Adipocyte (in vitro differentiated cells): ENCODE measurements around the gene HOXB5.

ENCODE experiments used
- DNase-seq: peaks from one replicate; pipeline ENCODE4 v3.0.0-alpha.2; 2015; ENCODE audit warnings: low read depth
- H3K27me3 ChIP-seq: replicated peaks from 2 replicates; pipeline ENCODE4 v1.7.0; 2013; ENCODE audit warnings: mild to moderate bottlenecking, low read length, moderate library complexity; ENCODE audit not compliant: control insufficient read depth, insufficient read depth
- H3K36me3 ChIP-seq: 2 replicates; pipeline ENCODE4 v1.7.0; 2013; ENCODE audit warnings: low read length, mild to moderate bottlenecking, moderate library complexity; ENCODE audit not compliant: control insufficient read depth, insufficient read depth, severe bottlenecking
- H3K4me1 ChIP-seq: 2 replicates; pipeline ENCODE4 v1.7.0; 2013; ENCODE audit warnings: mild to moderate bottlenecking, low read length, moderate library complexity; ENCODE audit not compliant: control insufficient read depth, insufficient read depth
- H3K4me3 ChIP-seq: 2 replicates; pipeline ENCODE4 v1.7.0; 2013; ENCODE audit warnings: mild to moderate bottlenecking, low read length, moderate library complexity
- H3K9ac ChIP-seq: 2 replicates; pipeline ENCODE4 v1.7.0; 2013; ENCODE audit warnings: mild to moderate bottlenecking, low read length, moderate library complexity
- H3K9me3 ChIP-seq: 2 replicates; pipeline ENCODE4 v1.7.0; 2013; ENCODE audit warnings: mild to moderate bottlenecking, low read length, moderate library complexity; ENCODE audit not compliant: control insufficient read depth

HOXB5 gene

GRCh38 chr17:48596000-48596734 lies 2.6 kb upstream of the HOXB5 start:
- Histone ChIP-seq H3K9me3 (no peaks in the 10 kb centered on the region), H3K4me3 (peak overlapping the region; percentile 89), H3K9ac (peak overlapping the region; percentile 96), H3K4me1 (peaks cover 38% of the 10 kb centered on the region), H3K27me3 (no peaks in the 10 kb centered on the region), H3K36me3 (peaks cover 18% of the 10 kb centered on the region)
- DNase-seq = no peak

GRCh38 chr17:48595278-48595999 lies 1.9 kb upstream of the HOXB5 start:
- H3K9me3 ChIP-seq = no peaks in the 10 kb centered on the region
- no peaks in the 10 kb centered on the region for H3K27me3 ChIP-seq
- peaks cover 35% of the 10 kb centered on the region for H3K4me1 ChIP-seq
- peaks cover 20% of the 10 kb centered on the region for H3K36me3 ChIP-seq
- DNase-seq = no peak
- peak overlapping the region; percentile 89 for H3K4me3 ChIP-seq
- peak overlapping the region; percentile 75 for H3K9ac ChIP-seq

DNA sequence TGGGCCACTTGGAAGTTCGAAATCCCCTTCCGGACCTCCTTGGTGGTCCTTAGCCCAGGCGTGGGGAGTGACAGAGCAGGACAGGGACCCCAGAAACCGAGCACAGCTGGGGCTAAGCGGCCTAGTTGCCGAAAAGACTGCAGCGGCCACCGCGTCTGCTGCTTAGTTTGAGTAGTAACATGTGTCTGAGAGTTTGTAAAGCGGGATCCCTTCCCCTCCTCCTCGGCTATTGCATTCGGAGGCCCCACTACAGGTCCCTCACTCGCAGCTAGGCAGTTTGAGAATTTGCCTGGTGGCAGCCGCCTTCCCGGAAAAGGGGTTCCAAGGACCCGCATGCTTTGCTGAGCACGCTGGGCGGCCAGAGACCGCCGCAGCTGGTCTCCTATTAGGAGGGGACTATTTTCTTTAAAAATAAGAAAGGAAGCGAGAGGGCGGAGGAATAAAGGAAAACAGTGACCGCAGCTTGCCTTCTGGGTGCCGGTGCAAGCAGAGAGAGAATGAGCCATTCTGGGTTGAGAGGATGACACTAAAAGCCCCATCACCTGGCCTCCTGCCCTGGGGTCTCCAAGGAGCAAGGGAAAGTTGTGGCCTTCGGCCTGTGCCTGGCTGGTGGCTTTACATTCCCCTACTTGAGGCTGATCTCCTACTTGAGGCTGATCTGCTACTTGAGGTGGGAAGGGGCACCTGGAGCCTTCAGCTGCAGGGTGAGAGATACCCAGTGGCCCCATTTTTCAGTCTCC lies 1.1 kb upstream of the HOXB5 start:
- no peaks in the 10 kb centered on the region for H3K9me3 ChIP-seq
- peak overlapping the region; percentile 75 for H3K9ac ChIP-seq
- no peak for DNase-seq
- H3K27me3 ChIP-seq = no peaks in the 10 kb centered on the region
- H3K4me1 ChIP-seq = peaks cover 35% of the 10 kb centered on the region
- H3K4me3 ChIP-seq = peak overlapping the region; percentile 52
- H3K36me3 ChIP-seq = peaks cover 22% of the 10 kb centered on the region

DNA sequence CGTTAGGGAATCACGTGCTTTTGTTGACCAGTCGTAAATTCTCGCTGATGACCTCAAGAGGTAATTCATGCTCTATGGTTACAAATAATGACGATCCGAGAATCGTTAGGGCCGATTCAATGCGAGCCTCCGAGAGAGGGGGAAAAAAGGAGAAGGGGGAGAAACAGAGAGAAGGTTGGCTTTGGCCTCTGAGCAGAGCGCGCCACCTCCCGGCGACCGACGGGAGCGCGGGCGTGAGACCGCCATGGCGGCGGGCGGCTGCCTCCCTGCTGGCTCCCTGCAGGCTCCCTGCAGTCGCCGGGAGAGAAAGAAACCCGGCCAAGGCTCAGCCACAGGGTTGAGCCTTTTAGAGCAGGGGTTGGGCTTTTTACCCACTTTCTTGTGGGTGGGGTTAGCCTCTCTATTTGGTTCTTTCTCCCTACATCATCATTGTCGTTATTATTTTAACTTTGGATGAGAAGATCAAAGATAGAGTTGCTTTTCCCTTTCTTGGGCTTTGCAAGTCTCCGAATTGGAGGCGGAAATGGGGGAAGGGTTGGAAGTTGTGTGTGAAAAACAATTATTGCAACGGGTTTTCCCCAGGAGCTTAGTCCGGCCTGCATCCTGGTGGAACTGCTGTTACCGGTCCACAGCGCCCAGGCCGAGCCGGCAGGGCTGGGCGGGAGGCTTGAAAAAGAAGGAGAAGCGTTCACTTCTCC lies 410 bp upstream of the HOXB5 start:
- Histone ChIP-seq H3K9me3 (no peaks in the 10 kb centered on the region), H3K27me3 (no peaks in the 10 kb centered on the region), H3K9ac (peak overlapping the region; percentile 75), H3K4me3 (peak overlapping the region; percentile 52), H3K4me1 (peaks cover 32% of the 10 kb centered on the region), H3K36me3 (peaks cover 22% of the 10 kb centered on the region)
- peak; percentile 71 for DNase-seq

DNA sequence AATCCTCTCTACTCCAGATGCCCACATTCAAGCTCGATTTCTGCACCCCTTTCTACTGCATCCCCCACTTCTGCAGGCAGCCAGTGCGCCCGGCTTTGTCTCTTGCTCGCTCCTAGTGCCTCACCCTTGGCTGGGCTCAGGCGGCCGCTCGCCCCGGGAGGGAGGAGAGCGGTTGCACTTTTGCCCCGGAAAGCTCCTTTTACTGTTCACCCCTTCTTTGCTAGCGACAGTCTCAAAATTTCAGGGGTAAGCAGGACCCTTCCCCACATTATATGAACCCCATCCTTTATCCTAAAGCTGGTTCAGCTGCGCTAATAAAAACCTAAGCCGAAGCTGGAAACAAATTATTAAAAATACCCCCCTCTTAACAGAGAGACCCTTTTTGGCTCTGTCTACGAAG lies 1.0 kb downstream of the HOXB5 start:
- Histone ChIP-seq H3K4me3 (peak overlapping the region; percentile 78), H3K27me3 (no peaks in the 10 kb centered on the region), H3K4me1 (peaks cover 34% of the 10 kb centered on the region), H3K9me3 (no peaks in the 10 kb centered on the region), H3K36me3 (peaks cover 22% of the 10 kb centered on the region), H3K9ac (peak overlapping the region; percentile 86)
- DNase-seq = no peak

DNA sequence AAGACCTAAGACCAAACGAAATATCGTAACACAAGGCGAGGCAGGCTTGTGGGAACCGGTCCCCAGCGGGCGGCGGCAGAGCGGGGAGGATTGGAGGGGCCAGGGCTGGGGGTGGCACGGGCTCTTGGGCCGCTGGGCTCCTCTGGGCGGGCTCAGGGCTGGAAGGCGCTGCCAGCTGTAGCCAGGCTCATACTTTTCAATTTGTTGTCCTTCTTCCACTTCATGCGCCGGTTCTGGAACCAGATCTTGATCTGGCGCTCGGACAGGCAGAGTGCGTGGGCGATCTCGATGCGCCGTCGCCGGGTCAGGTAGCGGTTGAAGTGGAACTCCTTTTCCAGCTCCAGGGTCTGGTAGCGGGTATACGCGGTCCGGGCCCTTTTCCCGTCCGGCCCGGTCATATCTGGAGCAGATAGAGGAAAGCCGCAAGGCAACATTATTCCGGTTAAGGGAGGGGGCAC lies 1.5 kb downstream of the HOXB5 start:
- H3K27me3 ChIP-seq = no peaks in the 10 kb centered on the region
- H3K4me1 ChIP-seq = peaks cover 37% of the 10 kb centered on the region
- DNase-seq = no peak
- H3K4me3 ChIP-seq = peak overlapping the region; percentile 9
- H3K9ac ChIP-seq = peak overlapping the region; percentile 86
- peaks cover 22% of the 10 kb centered on the region for H3K36me3 ChIP-seq
- H3K9me3 ChIP-seq = no peaks in the 10 kb centered on the region

GRCh38 chr17:48591255-48592056 lies 2.1 kb downstream of the HOXB5 start:
- no peaks in the 10 kb centered on the region for H3K27me3 ChIP-seq
- no peak overlapping the region for H3K4me3 ChIP-seq
- no peaks in the 10 kb centered on the region for H3K9me3 ChIP-seq
- H3K4me1 ChIP-seq = peaks cover 37% of the 10 kb centered on the region
- no peak for DNase-seq
- peak overlapping the region; percentile 37 for H3K9ac ChIP-seq
- peaks cover 22% of the 10 kb centered on the region for H3K36me3 ChIP-seq

GRCh38 chr17:48590607-48591161 lies 2.9 kb downstream of the HOXB5 start:
- Histone ChIP-seq H3K36me3 (peaks cover 14% of the 10 kb centered on the region), H3K27me3 (no peaks in the 10 kb centered on the region), H3K4me1 (peaks cover 38% of the 10 kb centered on the region), H3K9ac (peak overlapping the region; percentile 63), H3K9me3 (no peaks in the 10 kb centered on the region), H3K4me3 (no peak overlapping the region)
- DNase-seq = no peak

GRCh38 chr17:48589831-48590606 lies 3.6 kb downstream of the HOXB5 start, which contains the start of gene HOXB3:
TSS of gene HOXB3 (minus strand) at chr17:48590241. CDS start at chr17:48552474, 37,767 bp downstream.
- DNase-seq = no peak
- Histone ChIP-seq H3K4me3 (no peak within 1 kb of the TSS), H3K9ac (peak within 1 kb of the TSS; percentile 63), H3K36me3 (peaks cover 7% of the 10 kb centered on the region), H3K9me3 (no peaks in the 10 kb centered on the region), H3K4me1 (peaks cover 37% of the 10 kb centered on the region), H3K27me3 (no peaks in the 10 kb centered on the region)
